ENCODE results near the gene KIF26A. TPM values are rescaled to one million over a fixed set of nuclear protein-coding genes. Genes with fewer than 3 reads are reported as not detected.

Gene KIF26A
- total and polyA plus RNA-seq, 2 experiments from 2014 or later, result 5.6 to 103 TPM

DNA sequence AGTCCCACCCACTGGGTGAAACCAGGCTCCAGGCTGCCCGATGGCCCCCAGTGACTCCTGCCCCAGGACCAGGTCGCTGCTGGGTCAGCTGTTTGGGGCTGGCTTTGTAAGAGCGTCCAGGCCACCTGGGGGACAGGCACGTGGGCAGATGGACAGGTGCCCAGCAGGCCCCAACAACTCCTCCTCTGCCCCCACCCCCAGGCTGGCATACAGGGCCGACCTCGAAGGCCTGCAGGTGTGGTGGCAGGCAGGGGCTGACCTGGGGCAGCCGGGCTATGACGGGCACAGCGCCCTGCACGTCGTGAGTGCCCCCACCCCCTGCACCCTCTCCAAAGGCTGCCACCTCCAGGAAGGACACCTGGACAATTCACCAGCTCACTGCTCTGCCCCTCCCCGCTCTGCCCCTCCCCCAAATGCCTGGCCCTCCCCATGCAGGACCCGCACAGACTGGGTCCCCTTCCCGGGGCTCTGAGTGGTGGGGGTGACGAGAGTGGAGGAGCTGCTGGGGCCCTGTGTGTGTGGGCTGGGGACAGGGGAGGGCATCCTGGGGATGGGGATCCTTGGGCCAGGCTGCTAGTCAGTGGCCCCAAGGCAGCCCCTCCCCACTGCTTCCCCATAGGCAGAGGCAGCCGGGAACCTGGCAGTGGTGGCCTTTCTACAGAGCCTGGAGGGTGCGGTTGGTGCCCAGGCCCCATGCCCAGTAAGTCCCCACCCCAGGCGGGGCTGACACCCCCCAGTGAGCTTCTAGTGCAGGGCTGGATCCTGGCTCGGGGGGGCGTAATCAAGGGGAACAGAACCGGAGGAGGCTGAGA, 26.9 kb upstream of the KIF26A start:
- Histone ChIP-seq H3K4me2 (no peak overlapping the region), H2AFZ (no peak overlapping the region), H4K20me1 (replicated peaks; ENCODE audit: insufficient read depth) (no peaks in the 10 kb centered on the region), H3K27ac (ENCODE audit: low read depth) (no peak overlapping the region), H3F3A (replicated peaks; ENCODE audit: low read depth) (no peaks in the 10 kb centered on the region), H3K9me2 (ENCODE audit: insufficient read depth) (no peaks in the 10 kb centered on the region), H3K4me1 (ENCODE audit: insufficient read depth) (no peaks in the 10 kb centered on the region; the same call in 1 of the 2 replicates), H3K79me2 (replicated peaks; ENCODE audit: insufficient read depth) (no peaks in the 10 kb centered on the region), H3K36me3 (ENCODE audit: insufficient read depth) (no peaks in the 10 kb centered on the region), H3K4me3 (no peak overlapping the region), H3K27me3 (ENCODE audit: insufficient read depth) (peaks cover 8% of the 10 kb centered on the region)
- DNase-seq (ENCODE audit: low spot score) (no peak), ATAC-seq (no peak)
- Mint-ChIP-seq H3K4me3 (no peak overlapping the region), H3K27me3 (ENCODE audit: insufficient read depth, low read depth, poor library complexity) (peaks cover 21% of the 10 kb centered on the region), H3K9me3 (no peaks in the 10 kb centered on the region), H3K4me1 (peaks cover 4% of the 10 kb centered on the region; the same call in 2 of the 3 replicates), H3K27ac (no peak overlapping the region), H3K36me3 (ENCODE audit: low read depth) (no peaks in the 10 kb centered on the region)
- TF ChIP-seq, protein P1, sequence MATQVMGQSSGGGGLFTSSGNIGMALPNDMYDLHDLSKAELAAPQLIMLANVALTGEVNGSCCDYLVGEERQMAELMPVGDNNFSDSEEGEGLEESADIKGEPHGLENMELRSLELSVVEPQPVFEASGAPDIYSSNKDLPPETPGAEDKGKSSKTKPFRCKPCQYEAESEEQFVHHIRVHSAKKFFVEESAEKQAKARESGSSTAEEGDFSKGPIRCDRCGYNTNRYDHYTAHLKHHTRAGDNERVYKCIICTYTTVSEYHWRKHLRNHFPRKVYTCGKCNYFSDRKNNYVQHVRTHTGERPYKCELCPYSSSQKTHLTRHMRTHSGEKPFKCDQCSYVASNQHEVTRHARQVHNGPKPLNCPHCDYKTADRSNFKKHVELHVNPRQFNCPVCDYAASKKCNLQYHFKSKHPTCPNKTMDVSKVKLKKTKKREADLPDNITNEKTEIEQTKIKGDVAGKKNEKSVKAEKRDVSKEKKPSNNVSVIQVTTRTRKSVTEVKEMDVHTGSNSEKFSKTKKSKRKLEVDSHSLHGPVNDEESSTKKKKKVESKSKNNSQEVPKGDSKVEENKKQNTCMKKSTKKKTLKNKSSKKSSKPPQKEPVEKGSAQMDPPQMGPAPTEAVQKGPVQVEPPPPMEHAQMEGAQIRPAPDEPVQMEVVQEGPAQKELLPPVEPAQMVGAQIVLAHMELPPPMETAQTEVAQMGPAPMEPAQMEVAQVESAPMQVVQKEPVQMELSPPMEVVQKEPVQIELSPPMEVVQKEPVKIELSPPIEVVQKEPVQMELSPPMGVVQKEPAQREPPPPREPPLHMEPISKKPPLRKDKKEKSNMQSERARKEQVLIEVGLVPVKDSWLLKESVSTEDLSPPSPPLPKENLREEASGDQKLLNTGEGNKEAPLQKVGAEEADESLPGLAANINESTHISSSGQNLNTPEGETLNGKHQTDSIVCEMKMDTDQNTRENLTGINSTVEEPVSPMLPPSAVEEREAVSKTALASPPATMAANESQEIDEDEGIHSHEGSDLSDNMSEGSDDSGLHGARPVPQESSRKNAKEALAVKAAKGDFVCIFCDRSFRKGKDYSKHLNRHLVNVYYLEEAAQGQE (IDR thresholded peaks at IDR 0.05; ENCODE audit: unreplicated experiment), result no peak
- TF ChIP-seq POLR2AphosphoS5 (IDR thresholded peaks at IDR 0.05; ENCODE audit: low read depth) (no peak), NANOG (IDR thresholded peaks at IDR 0.05; ENCODE audit: borderline replicate concordance) (no peak), EZH2 (IDR thresholded peaks at IDR 0.05; ENCODE audit: low read depth, unreplicated experiment) (no peak), EZH2phosphoT487 (IDR thresholded peaks at IDR 0.05; ENCODE audit: unreplicated experiment) (no peak), JUNB (IDR thresholded peaks at IDR 0.05; ENCODE audit: unreplicated experiment) (no peak), STAT1 (IDR thresholded peaks at IDR 0.05; ENCODE audit: unreplicated experiment) (no peak), ZNF114 (CRISPR knock-in tag; IDR thresholded peaks at IDR 0.05) (no peak), ZNF331 (CRISPR knock-in tag; IDR thresholded peaks at IDR 0.05; ENCODE audit: low read depth) (no peak), CREB1 (CRISPR knock-in tag; IDR thresholded peaks at IDR 0.05; ENCODE audit: low read depth) (no peak)
- TF ChIP-seq, protein P2, sequence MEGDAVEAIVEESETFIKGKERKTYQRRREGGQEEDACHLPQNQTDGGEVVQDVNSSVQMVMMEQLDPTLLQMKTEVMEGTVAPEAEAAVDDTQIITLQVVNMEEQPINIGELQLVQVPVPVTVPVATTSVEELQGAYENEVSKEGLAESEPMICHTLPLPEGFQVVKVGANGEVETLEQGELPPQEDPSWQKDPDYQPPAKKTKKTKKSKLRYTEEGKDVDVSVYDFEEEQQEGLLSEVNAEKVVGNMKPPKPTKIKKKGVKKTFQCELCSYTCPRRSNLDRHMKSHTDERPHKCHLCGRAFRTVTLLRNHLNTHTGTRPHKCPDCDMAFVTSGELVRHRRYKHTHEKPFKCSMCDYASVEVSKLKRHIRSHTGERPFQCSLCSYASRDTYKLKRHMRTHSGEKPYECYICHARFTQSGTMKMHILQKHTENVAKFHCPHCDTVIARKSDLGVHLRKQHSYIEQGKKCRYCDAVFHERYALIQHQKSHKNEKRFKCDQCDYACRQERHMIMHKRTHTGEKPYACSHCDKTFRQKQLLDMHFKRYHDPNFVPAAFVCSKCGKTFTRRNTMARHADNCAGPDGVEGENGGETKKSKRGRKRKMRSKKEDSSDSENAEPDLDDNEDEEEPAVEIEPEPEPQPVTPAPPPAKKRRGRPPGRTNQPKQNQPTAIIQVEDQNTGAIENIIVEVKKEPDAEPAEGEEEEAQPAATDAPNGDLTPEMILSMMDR (conservative IDR thresholded peaks at IDR 0.05; ENCODE audit: low read depth in 2 of 2), result no peak
- TF ChIP-seq, protein P3, sequence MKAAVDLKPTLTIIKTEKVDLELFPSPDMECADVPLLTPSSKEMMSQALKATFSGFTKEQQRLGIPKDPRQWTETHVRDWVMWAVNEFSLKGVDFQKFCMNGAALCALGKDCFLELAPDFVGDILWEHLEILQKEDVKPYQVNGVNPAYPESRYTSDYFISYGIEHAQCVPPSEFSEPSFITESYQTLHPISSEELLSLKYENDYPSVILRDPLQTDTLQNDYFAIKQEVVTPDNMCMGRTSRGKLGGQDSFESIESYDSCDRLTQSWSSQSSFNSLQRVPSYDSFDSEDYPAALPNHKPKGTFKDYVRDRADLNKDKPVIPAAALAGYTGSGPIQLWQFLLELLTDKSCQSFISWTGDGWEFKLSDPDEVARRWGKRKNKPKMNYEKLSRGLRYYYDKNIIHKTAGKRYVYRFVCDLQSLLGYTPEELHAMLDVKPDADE (IDR thresholded peaks at IDR 0.05), result no peak
- TF ChIP-seq, protein P4, sequence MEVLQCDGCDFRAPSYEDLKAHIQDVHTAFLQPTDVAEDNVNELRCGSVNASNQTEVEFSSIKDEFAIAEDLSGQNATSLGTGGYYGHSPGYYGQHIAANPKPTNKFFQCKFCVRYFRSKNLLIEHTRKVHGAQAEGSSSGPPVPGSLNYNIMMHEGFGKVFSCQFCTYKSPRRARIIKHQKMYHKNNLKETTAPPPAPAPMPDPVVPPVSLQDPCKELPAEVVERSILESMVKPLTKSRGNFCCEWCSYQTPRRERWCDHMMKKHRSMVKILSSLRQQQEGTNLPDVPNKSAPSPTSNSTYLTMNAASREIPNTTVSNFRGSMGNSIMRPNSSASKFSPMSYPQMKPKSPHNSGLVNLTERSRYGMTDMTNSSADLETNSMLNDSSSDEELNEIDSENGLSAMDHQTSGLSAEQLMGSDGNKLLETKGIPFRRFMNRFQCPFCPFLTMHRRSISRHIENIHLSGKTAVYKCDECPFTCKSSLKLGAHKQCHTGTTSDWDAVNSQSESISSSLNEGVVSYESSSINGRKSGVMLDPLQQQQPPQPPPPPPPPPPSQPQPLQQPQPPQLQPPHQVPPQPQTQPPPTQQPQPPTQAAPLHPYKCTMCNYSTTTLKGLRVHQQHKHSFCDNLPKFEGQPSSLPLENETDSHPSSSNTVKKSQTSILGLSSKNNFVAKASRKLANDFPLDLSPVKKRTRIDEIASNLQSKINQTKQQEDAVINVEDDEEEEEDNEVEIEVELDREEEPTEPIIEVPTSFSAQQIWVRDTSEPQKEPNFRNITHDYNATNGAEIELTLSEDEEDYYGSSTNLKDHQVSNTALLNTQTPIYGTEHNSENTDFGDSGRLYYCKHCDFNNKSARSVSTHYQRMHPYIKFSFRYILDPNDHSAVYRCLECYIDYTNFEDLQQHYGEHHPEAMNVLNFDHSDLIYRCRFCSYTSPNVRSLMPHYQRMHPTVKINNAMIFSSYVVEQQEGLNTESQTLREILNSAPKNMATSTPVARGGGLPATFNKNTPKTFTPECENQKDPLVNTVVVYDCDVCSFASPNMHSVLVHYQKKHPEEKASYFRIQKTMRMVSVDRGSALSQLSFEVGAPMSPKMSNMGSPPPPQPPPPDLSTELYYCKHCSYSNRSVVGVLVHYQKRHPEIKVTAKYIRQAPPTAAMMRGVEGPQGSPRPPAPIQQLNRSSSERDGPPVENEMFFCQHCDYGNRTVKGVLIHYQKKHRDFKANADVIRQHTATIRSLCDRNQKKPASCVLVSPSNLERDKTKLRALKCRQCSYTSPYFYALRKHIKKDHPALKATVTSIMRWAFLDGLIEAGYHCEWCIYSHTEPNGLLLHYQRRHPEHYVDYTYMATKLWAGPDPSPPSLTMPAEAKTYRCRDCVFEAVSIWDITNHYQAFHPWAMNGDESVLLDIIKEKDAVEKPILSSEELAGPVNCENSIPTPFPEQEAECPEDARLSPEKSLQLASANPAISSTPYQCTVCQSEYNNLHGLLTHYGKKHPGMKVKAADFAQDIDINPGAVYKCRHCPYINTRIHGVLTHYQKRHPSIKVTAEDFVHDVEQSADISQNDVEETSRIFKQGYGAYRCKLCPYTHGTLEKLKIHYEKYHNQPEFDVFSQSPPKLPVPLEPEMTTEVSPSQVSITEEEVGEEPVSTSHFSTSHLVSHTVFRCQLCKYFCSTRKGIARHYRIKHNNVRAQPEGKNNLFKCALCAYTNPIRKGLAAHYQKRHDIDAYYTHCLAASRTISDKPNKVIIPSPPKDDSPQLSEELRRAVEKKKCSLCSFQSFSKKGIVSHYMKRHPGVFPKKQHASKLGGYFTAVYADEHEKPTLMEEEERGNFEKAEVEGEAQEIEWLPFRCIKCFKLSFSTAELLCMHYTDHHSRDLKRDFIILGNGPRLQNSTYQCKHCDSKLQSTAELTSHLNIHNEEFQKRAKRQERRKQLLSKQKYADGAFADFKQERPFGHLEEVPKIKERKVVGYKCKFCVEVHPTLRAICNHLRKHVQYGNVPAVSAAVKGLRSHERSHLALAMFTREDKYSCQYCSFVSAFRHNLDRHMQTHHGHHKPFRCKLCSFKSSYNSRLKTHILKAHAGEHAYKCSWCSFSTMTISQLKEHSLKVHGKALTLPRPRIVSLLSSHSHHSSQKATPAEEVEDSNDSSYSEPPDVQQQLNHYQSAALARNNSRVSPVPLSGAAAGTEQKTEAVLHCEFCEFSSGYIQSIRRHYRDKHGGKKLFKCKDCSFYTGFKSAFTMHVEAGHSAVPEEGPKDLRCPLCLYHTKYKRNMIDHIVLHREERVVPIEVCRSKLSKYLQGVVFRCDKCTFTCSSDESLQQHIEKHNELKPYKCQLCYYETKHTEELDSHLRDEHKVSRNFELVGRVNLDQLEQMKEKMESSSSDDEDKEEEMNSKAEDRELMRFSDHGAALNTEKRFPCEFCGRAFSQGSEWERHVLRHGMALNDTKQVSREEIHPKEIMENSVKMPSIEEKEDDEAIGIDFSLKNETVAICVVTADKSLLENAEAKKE (CRISPR knock-in tag; IDR thresholded peaks at IDR 0.05), result no peak
